Measurements from ENCODE around the gene LILRB4.

Gene LILRB4

GRCh38 chr19:54709212-54709948 lies 46.6 kb downstream of the LILRB4 start:
- no peak for TF ChIP-seq FOXP2 (optimal IDR thresholded peaks at IDR 0.05; ENCODE audit: borderline replicate concordance, extremely low read depth, extremely low read length, insufficient read depth)
- no peak for TF ChIP-seq POLR2AphosphoS5 (IDR thresholded peaks at IDR 0.05; ENCODE audit: low read depth, low read length)
- TF ChIP-seq REST (IDR thresholded peaks at IDR 0.05; ENCODE audit: insufficient read depth in 1 of 2, low read depth in 2 of 2, low read length in 2 of 2) = no peak
- no peak for TF ChIP-seq TAF1 (IDR thresholded peaks at IDR 0.05; ENCODE audit: borderline replicate concordance, insufficient read depth, low read length)
- no peak for TF ChIP-seq SIN3A (IDR thresholded peaks at IDR 0.05; ENCODE audit: borderline replicate concordance, insufficient read depth, low read length)

Measured in PFSK-1 (cell line).